ENCODE data around the gene CATSPERD. TPM values are rescaled to one million over a fixed set of nuclear protein-coding genes. Genes with fewer than 3 reads are reported as not detected.

Gene CATSPERD
- total RNA-seq, 2 donors from 2014 or later, result not detected

DNA sequence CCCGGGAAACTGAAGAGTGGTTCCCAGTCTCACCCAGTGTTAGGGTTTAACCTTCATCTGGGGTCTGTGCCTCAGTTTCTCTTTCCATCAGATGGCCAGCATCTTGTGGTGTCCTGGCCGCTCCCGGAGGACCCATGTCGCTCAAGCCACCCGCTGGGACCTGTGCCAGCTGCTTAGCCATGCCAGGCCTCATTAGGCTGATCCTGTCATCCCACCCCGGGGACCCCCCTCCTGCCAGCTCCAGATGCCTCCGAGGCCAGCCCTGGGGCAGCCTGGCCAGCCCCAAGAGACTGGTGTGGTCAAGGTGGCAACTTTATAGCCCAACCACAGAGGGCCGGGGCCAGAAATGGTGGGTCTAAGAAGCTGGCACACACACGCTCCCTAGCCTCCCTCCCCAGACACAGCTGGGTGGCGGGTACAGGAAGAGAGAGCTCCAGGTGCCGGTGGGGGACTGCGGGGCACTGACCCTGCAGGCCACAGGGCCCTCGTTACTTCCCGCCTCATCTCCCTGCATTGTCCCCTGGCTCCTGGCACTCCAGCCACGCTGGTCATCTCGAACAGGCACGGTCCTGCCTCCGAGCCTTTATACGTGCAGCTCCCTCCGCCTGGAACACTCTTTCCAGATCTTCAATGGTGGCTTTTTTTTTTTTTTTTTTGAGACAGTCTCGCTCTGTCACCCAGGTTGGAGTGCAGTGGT is 87.8 kb downstream of the CATSPERD start:
- Mint-ChIP-seq H3K4me3 (no peak overlapping the region), H3K9me3 (no peaks in the 10 kb centered on the region), H3K27ac (no peak overlapping the region)

GRCh38 chr19:5809053-5809452 is 88.6 kb downstream of the CATSPERD start:
- DNase-seq, result no peak
- no peaks in the 10 kb centered on the region for H3K36me3 Mint-ChIP-seq (ENCODE audit: insufficient read depth in 2 of 2)
- peaks cover 5% of the 10 kb centered on the region for H3K4me1 Mint-ChIP-seq (ENCODE audit: low read depth)
- no peaks in the 10 kb centered on the region for H3K9me3 Mint-ChIP-seq
- H3K4me3 Mint-ChIP-seq, result no peak overlapping the region
- H3K27ac Mint-ChIP-seq, result no peak overlapping the region
- no peak for ATAC-seq (replicated peaks in 1 of 2)
- H3K27me3 Mint-ChIP-seq (ENCODE audit: low read depth), result peaks cover 12% of the 10 kb centered on the region

More for the DNA sequence above, 87.8 kb downstream of the CATSPERD start:
- ATAC-seq (replicated peaks in 1 of 2) (no peak), DNase-seq (no peak)
- peaks cover 13% of the 10 kb centered on the region for H3K4me1 Mint-ChIP-seq (ENCODE audit: low read depth)
- peaks cover 13% of the 10 kb centered on the region for H3K27me3 Mint-ChIP-seq (ENCODE audit: low read depth)
- no peaks in the 10 kb centered on the region for H3K36me3 Mint-ChIP-seq (ENCODE audit: insufficient read depth in 2 of 2)

- DNase-seq (no peak), ATAC-seq (replicated peaks in 1 of 2) (no peak)
- H3K4me1 Mint-ChIP-seq (ENCODE audit: low read depth), result peaks cover under 1% of the 10 kb centered on the region
- H3K27ac Mint-ChIP-seq, result peak overlapping the region; percentile 8
- no peak overlapping the region for H3K4me3 Mint-ChIP-seq
- H3K36me3 Mint-ChIP-seq (ENCODE audit: insufficient read depth in 2 of 2), result no peaks in the 10 kb centered on the region
- H3K9me3 Mint-ChIP-seq, result no peaks in the 10 kb centered on the region
- H3K27me3 Mint-ChIP-seq (ENCODE audit: low read depth), result peaks cover 8% of the 10 kb centered on the region
Observed at GRCh38 chr19:5809469-5809868, 89.0 kb downstream of the CATSPERD start.

- no peaks in the 10 kb centered on the region for H3K9me3 Mint-ChIP-seq
- H3K4me1 Mint-ChIP-seq (ENCODE audit: low read depth), result no peaks in the 10 kb centered on the region
- no peak overlapping the region for H3K4me3 Mint-ChIP-seq
- H3K27me3 Mint-ChIP-seq (ENCODE audit: low read depth), result peaks cover 7% of the 10 kb centered on the region
- no peak overlapping the region for H3K27ac Mint-ChIP-seq
- DNase-seq (no peak), ATAC-seq (replicated peaks in 1 of 2) (no peak)
- no peaks in the 10 kb centered on the region for H3K36me3 Mint-ChIP-seq (ENCODE audit: insufficient read depth in 2 of 2)
Observed at GRCh38 chr19:5811117-5811516, 90.7 kb downstream of the CATSPERD start.

- ATAC-seq (replicated peaks in 1 of 2) (no peak), DNase-seq (no peak)
- Mint-ChIP-seq H3K4me3 (no peak overlapping the region), H3K27me3 (ENCODE audit: low read depth) (peaks cover 9% of the 10 kb centered on the region), H3K9me3 (no peaks in the 10 kb centered on the region), H3K27ac (no peak overlapping the region), H3K36me3 (ENCODE audit: insufficient read depth in 2 of 2) (no peaks in the 10 kb centered on the region), H3K4me1 (ENCODE audit: low read depth) (no peaks in the 10 kb centered on the region)
Observed at GRCh38 chr19:5814123-5814851, 93.8 kb downstream of the CATSPERD start.

DNA sequence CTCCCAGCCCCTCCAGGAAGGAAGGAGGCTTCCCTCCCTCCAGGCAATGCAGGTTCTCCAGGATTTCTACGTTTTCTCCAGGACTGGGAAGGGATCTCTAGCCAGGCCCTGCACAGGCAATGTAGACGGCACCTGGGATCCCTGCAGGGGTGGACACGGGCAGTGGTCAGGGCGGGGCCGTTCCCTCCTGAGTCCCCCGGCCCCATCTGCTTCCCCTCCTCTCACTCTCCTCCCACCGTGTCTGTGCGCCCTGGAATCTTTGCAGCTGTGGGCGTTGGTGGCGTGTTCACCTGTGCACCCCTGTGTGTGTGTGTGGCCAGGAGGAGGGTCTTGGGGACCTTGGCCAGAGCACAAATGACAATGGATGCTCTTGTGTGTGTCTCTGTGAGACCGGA is 94.4 kb downstream of the CATSPERD start:
- Mint-ChIP-seq H3K9me3 (no peaks in the 10 kb centered on the region), H3K4me3 (no peak overlapping the region), H3K27ac (no peak overlapping the region), H3K4me1 (ENCODE audit: low read depth) (no peaks in the 10 kb centered on the region), H3K27me3 (ENCODE audit: low read depth) (peaks cover 9% of the 10 kb centered on the region), H3K36me3 (ENCODE audit: insufficient read depth in 2 of 2) (no peaks in the 10 kb centered on the region)
- ATAC-seq (replicated peaks in 1 of 2) (no peak), DNase-seq (no peak)

DNA sequence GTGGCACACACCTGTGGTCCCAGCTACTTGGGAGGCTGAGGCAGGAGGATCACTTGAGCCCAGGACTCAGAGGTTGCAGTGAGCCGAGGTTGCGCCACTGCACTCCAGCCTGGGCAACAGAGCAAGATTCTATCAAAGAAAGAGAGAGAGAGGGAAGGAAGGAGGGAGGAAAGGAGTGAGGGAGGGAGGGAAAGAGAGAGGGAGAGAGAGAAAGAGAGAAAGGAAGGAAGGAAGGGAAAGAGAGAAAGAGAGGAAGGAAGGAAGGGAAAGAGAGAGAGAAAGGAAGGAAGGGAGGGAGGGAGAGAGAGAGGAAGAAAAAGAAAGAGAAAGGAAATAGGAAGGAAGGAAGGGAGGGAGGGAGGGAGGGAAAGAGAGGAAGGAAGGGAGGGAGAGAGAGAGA is 96.8 kb downstream of the CATSPERD start:
- no peak overlapping the region for H3K27ac Mint-ChIP-seq
- peaks cover 9% of the 10 kb centered on the region for H3K27me3 Mint-ChIP-seq (ENCODE audit: low read depth)
- no peaks in the 10 kb centered on the region for H3K4me1 Mint-ChIP-seq (ENCODE audit: low read depth)
- no peaks in the 10 kb centered on the region for H3K9me3 Mint-ChIP-seq
- H3K4me3 Mint-ChIP-seq, result no peak overlapping the region
- H3K36me3 Mint-ChIP-seq (ENCODE audit: insufficient read depth in 2 of 2), result no peaks in the 10 kb centered on the region
- DNase-seq, result no peak
- ATAC-seq (replicated peaks in 1 of 2), result no peak

DNA sequence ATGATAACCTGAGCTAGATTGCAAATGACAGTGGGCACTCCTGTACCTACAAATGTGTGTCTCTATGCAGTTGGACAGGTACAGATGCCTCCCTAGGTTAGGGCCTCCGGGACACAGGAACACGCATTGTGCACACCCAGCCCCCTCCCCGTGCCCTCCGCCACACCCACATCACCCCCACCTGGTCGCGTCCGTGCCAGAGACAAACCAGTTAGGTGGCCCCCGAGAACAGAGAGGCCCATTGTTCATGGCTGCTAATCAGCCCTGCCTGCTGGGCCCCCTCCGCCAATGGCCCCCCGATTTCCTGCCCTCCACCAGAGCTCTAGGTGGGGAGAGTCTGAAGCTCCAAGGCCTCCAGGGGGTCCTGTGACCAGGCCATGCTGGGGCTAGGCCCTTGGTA is 98.2 kb downstream of the CATSPERD start:
- no peaks in the 10 kb centered on the region for H3K36me3 Mint-ChIP-seq (ENCODE audit: insufficient read depth in 2 of 2)
- H3K4me1 Mint-ChIP-seq (ENCODE audit: low read depth), result no peaks in the 10 kb centered on the region
- DNase-seq, result no peak
- peaks cover 9% of the 10 kb centered on the region for H3K27me3 Mint-ChIP-seq (ENCODE audit: low read depth)
- H3K9me3 Mint-ChIP-seq, result no peaks in the 10 kb centered on the region
- ATAC-seq (replicated peaks in 1 of 2), result no peak
- H3K27ac Mint-ChIP-seq, result no peak overlapping the region
- H3K4me3 Mint-ChIP-seq, result no peak overlapping the region

- ATAC-seq (replicated peaks in 1 of 2) (no peak), DNase-seq (no peak)
- no peaks in the 10 kb centered on the region for H3K36me3 Mint-ChIP-seq (ENCODE audit: insufficient read depth in 2 of 2)
- H3K9me3 Mint-ChIP-seq, result no peaks in the 10 kb centered on the region
- no peak overlapping the region for H3K27ac Mint-ChIP-seq
- H3K4me1 Mint-ChIP-seq (ENCODE audit: low read depth), result no peaks in the 10 kb centered on the region
- H3K4me3 Mint-ChIP-seq, result no peak overlapping the region
- H3K27me3 Mint-ChIP-seq (ENCODE audit: low read depth), result peaks cover 9% of the 10 kb centered on the region
Observed at GRCh38 chr19:5820785-5821184, 100.3 kb downstream of the CATSPERD start.

DNA sequence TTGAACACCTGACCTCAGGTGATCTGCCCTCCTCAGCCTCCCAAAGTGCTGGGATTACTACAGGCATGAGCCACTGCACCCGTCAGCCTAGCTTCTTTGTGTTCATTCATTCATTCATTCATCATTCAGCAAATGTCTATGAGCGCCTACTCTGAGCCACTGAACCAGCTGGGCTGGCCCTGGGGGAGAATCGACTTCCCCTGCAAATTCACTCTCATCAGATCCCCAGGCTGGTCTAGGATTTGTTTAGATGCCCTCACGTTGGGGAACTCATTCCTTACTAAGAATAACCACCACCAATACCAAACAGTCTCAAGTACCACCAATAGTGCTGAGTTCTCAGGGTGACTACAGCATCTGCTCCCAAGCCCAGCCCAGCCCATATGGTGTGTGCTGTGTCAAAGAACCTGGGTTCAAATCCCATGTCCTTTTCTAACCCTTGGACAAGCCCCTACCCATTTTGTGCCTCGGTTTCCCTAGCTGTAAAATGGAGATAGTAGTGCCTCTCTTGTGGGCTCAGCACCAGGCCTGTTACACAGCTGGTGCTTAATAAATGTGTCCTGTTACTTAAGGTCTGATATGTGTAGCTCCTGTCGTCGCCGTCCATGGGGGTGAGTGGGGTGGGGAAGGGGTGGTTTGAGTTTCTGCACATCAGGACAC is 101.2 kb downstream of the CATSPERD start:
- no peak for DNase-seq
- ATAC-seq (replicated peaks in 1 of 2), result no peak
- H3K9me3 Mint-ChIP-seq, result no peaks in the 10 kb centered on the region
- H3K27me3 Mint-ChIP-seq (ENCODE audit: low read depth), result peaks cover 6% of the 10 kb centered on the region
- H3K4me3 Mint-ChIP-seq, result no peak overlapping the region
- peaks cover 3% of the 10 kb centered on the region for H3K4me1 Mint-ChIP-seq (ENCODE audit: low read depth)
- no peak overlapping the region for H3K27ac Mint-ChIP-seq
- H3K36me3 Mint-ChIP-seq (ENCODE audit: insufficient read depth in 2 of 2), result no peaks in the 10 kb centered on the region

GRCh38 chr19:5822181-5822844 is 101.9 kb downstream of the CATSPERD start:
- peaks cover 8% of the 10 kb centered on the region for H3K4me1 Mint-ChIP-seq (ENCODE audit: low read depth)
- no peaks in the 10 kb centered on the region for H3K9me3 Mint-ChIP-seq
- H3K27ac Mint-ChIP-seq, result no peak overlapping the region
- H3K36me3 Mint-ChIP-seq (ENCODE audit: insufficient read depth in 2 of 2), result no peaks in the 10 kb centered on the region
- no peaks in the 10 kb centered on the region for H3K27me3 Mint-ChIP-seq (ENCODE audit: low read depth)
- DNase-seq, result no peak
- no peak for ATAC-seq (replicated peaks in 1 of 2)
- no peak overlapping the region for H3K4me3 Mint-ChIP-seq

DNA sequence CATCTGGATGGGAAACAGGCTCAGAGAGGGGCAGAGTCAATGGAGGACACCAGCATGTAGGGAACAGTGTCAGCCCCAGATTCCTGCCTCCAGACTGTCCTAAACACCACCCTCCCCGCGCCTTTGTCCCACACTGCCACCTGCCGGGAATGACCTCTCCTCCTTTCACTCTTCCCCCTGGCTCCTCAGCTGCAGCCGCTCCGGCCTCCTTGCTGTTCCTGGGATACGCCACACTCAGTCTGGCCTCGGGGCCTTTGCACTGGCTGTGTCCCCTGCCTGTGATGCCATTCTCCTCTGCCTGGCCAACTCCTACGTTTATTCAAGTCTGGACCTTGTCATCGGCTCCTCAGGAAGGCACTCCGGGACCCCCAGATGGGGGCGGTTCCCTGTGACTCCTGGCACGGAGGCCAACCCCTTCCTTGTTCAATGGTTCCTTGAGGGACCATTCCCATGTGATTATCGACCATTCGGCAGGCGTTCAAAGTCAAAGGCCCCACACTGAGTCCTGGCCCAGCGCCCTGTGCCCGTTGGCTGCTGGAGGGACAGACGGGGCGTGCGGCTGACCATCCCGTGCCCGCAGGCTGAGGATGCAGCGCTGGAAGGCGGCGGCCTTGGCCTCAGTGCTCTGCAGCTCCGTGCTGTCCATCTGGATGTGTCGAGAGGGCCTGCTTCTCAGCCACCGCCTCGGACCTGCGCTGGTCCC is 103.3 kb downstream of the CATSPERD start:
- H3K36me3 Mint-ChIP-seq (ENCODE audit: insufficient read depth in 2 of 2), result peaks cover 0 to 2% of the 10 kb centered on the region in 2 donors
- no peak overlapping the region for H3K27ac Mint-ChIP-seq
- ATAC-seq (replicated peaks in 1 of 2) (no peak), DNase-seq (no peak)
- H3K4me3 Mint-ChIP-seq, result no peak overlapping the region
- H3K27me3 Mint-ChIP-seq (ENCODE audit: low read depth), result no peaks in the 10 kb centered on the region
- no peaks in the 10 kb centered on the region for H3K9me3 Mint-ChIP-seq
- peaks cover 8% of the 10 kb centered on the region for H3K4me1 Mint-ChIP-seq (ENCODE audit: low read depth)

All from activated T-cell treated with anti-CD3 and anti-CD28 coated beads, Interleukin-2, amount 50 U/mL, for 72 hours (primary cell).